Measurements from ENCODE around the gene C15orf61. TPM values are rescaled to one million over a fixed set of nuclear protein-coding genes. Genes with fewer than 3 reads are reported as not detected.

The C15orf61 gene
- total and polyA plus RNA-seq, 2 experiments from 2014 or later: 6.8 to 7.2 TPM

DNA sequence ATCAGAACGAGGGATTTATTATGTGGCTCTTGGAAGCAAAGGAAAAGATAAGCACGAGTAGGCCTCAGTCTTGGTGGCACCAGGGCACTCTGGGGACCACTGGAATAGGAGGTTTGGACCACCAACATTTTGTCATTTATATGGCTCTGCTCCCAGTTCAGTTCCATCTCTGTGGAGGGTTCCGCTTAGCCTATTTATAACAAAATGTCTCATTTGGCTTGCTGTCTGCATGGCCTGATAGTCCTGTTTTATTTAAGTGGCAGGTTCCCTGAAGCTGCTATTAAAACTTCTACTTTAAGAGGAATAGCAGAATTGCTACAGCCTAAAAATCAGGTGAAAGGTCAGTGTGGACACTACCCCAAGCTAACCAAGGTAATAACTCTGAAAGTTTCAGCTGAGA, 48.7 kb downstream of the C15orf61 start:
- no peak for DNase-seq (ENCODE audit: low read depth in 1 of 2, low spot score in 1 of 2)
- no peaks in the 10 kb centered on the region for H3K9me3 ChIP-seq (ENCODE audit: low read depth)
- H3K4me3 ChIP-seq: no peak overlapping the region
- TF ChIP-seq, protein P1, sequence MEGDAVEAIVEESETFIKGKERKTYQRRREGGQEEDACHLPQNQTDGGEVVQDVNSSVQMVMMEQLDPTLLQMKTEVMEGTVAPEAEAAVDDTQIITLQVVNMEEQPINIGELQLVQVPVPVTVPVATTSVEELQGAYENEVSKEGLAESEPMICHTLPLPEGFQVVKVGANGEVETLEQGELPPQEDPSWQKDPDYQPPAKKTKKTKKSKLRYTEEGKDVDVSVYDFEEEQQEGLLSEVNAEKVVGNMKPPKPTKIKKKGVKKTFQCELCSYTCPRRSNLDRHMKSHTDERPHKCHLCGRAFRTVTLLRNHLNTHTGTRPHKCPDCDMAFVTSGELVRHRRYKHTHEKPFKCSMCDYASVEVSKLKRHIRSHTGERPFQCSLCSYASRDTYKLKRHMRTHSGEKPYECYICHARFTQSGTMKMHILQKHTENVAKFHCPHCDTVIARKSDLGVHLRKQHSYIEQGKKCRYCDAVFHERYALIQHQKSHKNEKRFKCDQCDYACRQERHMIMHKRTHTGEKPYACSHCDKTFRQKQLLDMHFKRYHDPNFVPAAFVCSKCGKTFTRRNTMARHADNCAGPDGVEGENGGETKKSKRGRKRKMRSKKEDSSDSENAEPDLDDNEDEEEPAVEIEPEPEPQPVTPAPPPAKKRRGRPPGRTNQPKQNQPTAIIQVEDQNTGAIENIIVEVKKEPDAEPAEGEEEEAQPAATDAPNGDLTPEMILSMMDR (IDR thresholded peaks at IDR 0.05; ENCODE audit: low read depth, low read length): no peak
- H3K27ac ChIP-seq: no peak overlapping the region
- H3K36me3 ChIP-seq: no peaks in the 10 kb centered on the region
- no peaks in the 10 kb centered on the region for H3K4me1 ChIP-seq (ENCODE audit: low read depth)
- no peaks in the 10 kb centered on the region for H3K27me3 ChIP-seq

GRCh38 chr15:67570875-67571647, 50.1 kb downstream of the C15orf61 start:
- TF ChIP-seq, protein P1 (IDR thresholded peaks at IDR 0.05; ENCODE audit: low read depth, low read length): no peak
- Histone ChIP-seq H3K9me3 (ENCODE audit: low read depth) (no peaks in the 10 kb centered on the region), H3K27me3 (no peaks in the 10 kb centered on the region), H3K27ac (no peak overlapping the region), H3K4me1 (ENCODE audit: low read depth) (no peaks in the 10 kb centered on the region), H3K36me3 (no peaks in the 10 kb centered on the region), H3K4me3 (no peak overlapping the region)
- no peak for DNase-seq (ENCODE audit: low read depth in 1 of 2, low spot score in 1 of 2)

GRCh38 chr15:67571648-67572415, 50.9 kb downstream of the C15orf61 start:
- Histone ChIP-seq H3K4me1 (ENCODE audit: low read depth) (no peaks in the 10 kb centered on the region), H3K36me3 (no peaks in the 10 kb centered on the region), H3K9me3 (ENCODE audit: low read depth) (no peaks in the 10 kb centered on the region), H3K27me3 (no peaks in the 10 kb centered on the region), H3K4me3 (no peak overlapping the region), H3K27ac (no peak overlapping the region)
- DNase-seq (ENCODE audit: low read depth in 1 of 2, low spot score in 1 of 2): no peak
- TF ChIP-seq, protein P1 (IDR thresholded peaks at IDR 0.05; ENCODE audit: low read depth, low read length): no peak

GRCh38 chr15:67573194-67573593, 52.3 kb downstream of the C15orf61 start:
- no peak for DNase-seq (ENCODE audit: low read depth in 1 of 2, low spot score in 1 of 2)
- Histone ChIP-seq H3K9me3 (ENCODE audit: low read depth) (no peaks in the 10 kb centered on the region), H3K27me3 (no peaks in the 10 kb centered on the region), H3K4me1 (ENCODE audit: low read depth) (no peaks in the 10 kb centered on the region), H3K27ac (no peak overlapping the region), H3K36me3 (no peaks in the 10 kb centered on the region), H3K4me3 (no peak overlapping the region)
- TF ChIP-seq, protein P1 (IDR thresholded peaks at IDR 0.05; ENCODE audit: low read depth, low read length): no peak

DNA sequence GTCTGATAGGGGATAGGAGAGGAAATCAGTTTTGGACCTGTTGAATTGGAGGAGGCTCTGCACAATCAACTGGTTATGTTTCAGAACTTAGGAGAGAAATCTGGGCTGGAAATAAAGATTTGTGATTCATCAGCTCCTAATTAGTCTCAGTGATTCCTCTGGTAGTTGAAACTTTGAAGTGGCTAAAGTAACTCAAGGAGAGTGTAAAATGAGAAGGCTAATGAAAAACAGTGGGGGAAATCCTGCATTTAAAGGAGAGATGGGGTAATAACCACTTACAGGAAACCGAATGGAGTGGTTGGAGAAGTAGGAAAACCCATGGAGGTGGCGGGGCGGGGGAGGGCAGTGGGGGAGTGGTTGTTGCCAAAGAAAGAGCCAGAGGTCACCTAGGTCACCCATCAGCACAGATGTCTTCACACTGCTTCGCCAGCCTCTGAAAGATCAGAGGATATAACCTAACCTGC, 54.1 kb downstream of the C15orf61 start:
- H3K36me3 ChIP-seq: no peaks in the 10 kb centered on the region
- no peaks in the 10 kb centered on the region for H3K27me3 ChIP-seq
- H3K9me3 ChIP-seq (ENCODE audit: low read depth): no peaks in the 10 kb centered on the region
- no peak overlapping the region for H3K4me3 ChIP-seq
- no peaks in the 10 kb centered on the region for H3K4me1 ChIP-seq (ENCODE audit: low read depth)
- TF ChIP-seq, protein P1 (IDR thresholded peaks at IDR 0.05; ENCODE audit: low read depth, low read length): no peak
- DNase-seq (ENCODE audit: low read depth in 1 of 2, low spot score in 1 of 2): peak; percentile 1 to 4
- H3K27ac ChIP-seq: no peak overlapping the region

Data from cardiac muscle cell (in vitro differentiated cells and primary cell).